Sigmoid colon (tissue), 4 donors: Measurements from ENCODE around the gene SLC6A6.

ENCODE experiments used
- POLR2A ChIP-seq, 2 donors: fragments of 450-650 bp; IDR thresholded peaks; one replicate each; pipeline ENCODE4 v1.6.1; 2016; ENCODE audit warnings: antibody characterized with exemption in 2 of 2, mild to moderate bottlenecking in 2 of 2, moderate library complexity in 2 of 2
- POLR2AphosphoS5 ChIP-seq, 4 donors: sonication (generic); formaldehyde crosslinking; IDR thresholded peaks; one replicate each; pipeline ENCODE4 v1.6.1; 2017; ENCODE audit warnings: antibody characterized with exemption in 4 of 4
- TF ChIP-seq, protein P1 (sequence below), 4 experiments: fragments of 450-650 bp in 3 of 4; fragments of 200-600 bp in 1 of 4; IDR thresholded peaks; one replicate each; pipeline ENCODE4 v1.5.1; 2016 to 2019; ENCODE audit warnings: antibody characterized with exemption in 4 of 4, mild to moderate bottlenecking in 3 of 4, moderate library complexity in 2 of 4

GRCh38 chr3:14481018-14481645, 78.7 kb downstream of the SLC6A6 start:
- no peak for TF ChIP-seq POLR2A (IDR thresholded peaks at IDR 0.05)
- no peak for TF ChIP-seq POLR2AphosphoS5 (IDR thresholded peaks at IDR 0.05)
- TF ChIP-seq, protein P1, sequence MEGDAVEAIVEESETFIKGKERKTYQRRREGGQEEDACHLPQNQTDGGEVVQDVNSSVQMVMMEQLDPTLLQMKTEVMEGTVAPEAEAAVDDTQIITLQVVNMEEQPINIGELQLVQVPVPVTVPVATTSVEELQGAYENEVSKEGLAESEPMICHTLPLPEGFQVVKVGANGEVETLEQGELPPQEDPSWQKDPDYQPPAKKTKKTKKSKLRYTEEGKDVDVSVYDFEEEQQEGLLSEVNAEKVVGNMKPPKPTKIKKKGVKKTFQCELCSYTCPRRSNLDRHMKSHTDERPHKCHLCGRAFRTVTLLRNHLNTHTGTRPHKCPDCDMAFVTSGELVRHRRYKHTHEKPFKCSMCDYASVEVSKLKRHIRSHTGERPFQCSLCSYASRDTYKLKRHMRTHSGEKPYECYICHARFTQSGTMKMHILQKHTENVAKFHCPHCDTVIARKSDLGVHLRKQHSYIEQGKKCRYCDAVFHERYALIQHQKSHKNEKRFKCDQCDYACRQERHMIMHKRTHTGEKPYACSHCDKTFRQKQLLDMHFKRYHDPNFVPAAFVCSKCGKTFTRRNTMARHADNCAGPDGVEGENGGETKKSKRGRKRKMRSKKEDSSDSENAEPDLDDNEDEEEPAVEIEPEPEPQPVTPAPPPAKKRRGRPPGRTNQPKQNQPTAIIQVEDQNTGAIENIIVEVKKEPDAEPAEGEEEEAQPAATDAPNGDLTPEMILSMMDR (IDR thresholded peaks at IDR 0.05) = no peak
